Measurements from ENCODE around the gene RALGPS1. TPM values are rescaled to one million over a fixed set of nuclear protein-coding genes. Genes with fewer than 3 reads are reported as not detected.

Gene RALGPS1
- polyA plus RNA-seq, 4 donors, result 16.6 to 53.3 (median 26.8) TPM

GRCh38 chr9:127116088-127116726 lies 201.6 kb downstream of the RALGPS1 start:
- no peak for FAIRE-seq
- peaks cover 0 to 73% (median 2%) of the 10 kb centered on the region in 3 donors for H3K36me3 ChIP-seq (ENCODE audit: control insufficient read depth in 3 of 3, insufficient read depth in 2 of 3, low read depth in 1 of 3, low read length in 3 of 3)
- no peaks in the 10 kb centered on the region for H3K9me3 ChIP-seq (ENCODE audit: control insufficient read depth in 2 of 2, insufficient read depth in 1 of 2, low read depth in 1 of 2, low read length in 1 of 2)
- 84 to 91% (median 84%) methylated on average over 6 of the region's 6 CpGs for WGBS, 3 donors
- H3K27me3 ChIP-seq (ENCODE audit: control insufficient read depth in 3 of 3, insufficient read depth in 3 of 3, low read length in 3 of 3), result no peaks in the 10 kb centered on the region
- no peak overlapping the region for H3K4me3 ChIP-seq (ENCODE audit: low read depth in 1 of 3, low read length in 3 of 3)
- DNase-seq, result no peak
- H3K27ac ChIP-seq (ENCODE audit: low read depth in 1 of 3, low read length in 2 of 3), result no peak overlapping the region
- peaks cover 0 to 3% (median 0%) of the 10 kb centered on the region in 3 donors for H3K4me1 ChIP-seq (ENCODE audit: control insufficient read depth in 3 of 3, insufficient read depth in 2 of 3, low read depth in 1 of 3, low read length in 2 of 3)

GRCh38 chr9:127116957-127117356 lies 202.4 kb downstream of the RALGPS1 start:
- FAIRE-seq (no peak), DNase-seq (no peak)
- Histone ChIP-seq H3K27ac (ENCODE audit: low read depth in 1 of 3, low read length in 2 of 3) (no peak overlapping the region), H3K36me3 (ENCODE audit: control insufficient read depth in 3 of 3, insufficient read depth in 2 of 3, low read depth in 1 of 3, low read length in 3 of 3) (peaks cover 0 to 75% (median 2%) of the 10 kb centered on the region in 3 donors), H3K27me3 (ENCODE audit: control insufficient read depth in 3 of 3, insufficient read depth in 3 of 3, low read length in 3 of 3) (no peaks in the 10 kb centered on the region), H3K4me1 (ENCODE audit: control insufficient read depth in 3 of 3, insufficient read depth in 2 of 3, low read depth in 1 of 3, low read length in 2 of 3) (peaks cover 0 to 6% (median 0%) of the 10 kb centered on the region in 3 donors), H3K9me3 (ENCODE audit: control insufficient read depth in 2 of 2, insufficient read depth in 1 of 2, low read depth in 1 of 2, low read length in 1 of 2) (no peaks in the 10 kb centered on the region), H3K4me3 (ENCODE audit: low read depth in 1 of 3, low read length in 3 of 3) (no peak overlapping the region)
- WGBS, 3 donors, result 67 to 84% (median 75%) methylated on average over 2 of the region's 2 CpGs

- Histone ChIP-seq H3K4me3 (ENCODE audit: low read depth in 1 of 3, low read length in 3 of 3) (no peak overlapping the region), H3K9me3 (ENCODE audit: control insufficient read depth in 2 of 2, insufficient read depth in 1 of 2, low read depth in 1 of 2, low read length in 1 of 2) (no peaks in the 10 kb centered on the region), H3K27ac (ENCODE audit: low read depth in 1 of 3, low read length in 2 of 3) (no peak overlapping the region), H3K4me1 (ENCODE audit: control insufficient read depth in 3 of 3, insufficient read depth in 2 of 3, low read depth in 1 of 3, low read length in 2 of 3) (peaks cover 0 to 12% (median 0%) of the 10 kb centered on the region in 3 donors), H3K27me3 (ENCODE audit: control insufficient read depth in 3 of 3, insufficient read depth in 3 of 3, low read length in 3 of 3) (no peaks in the 10 kb centered on the region), H3K36me3 (ENCODE audit: control insufficient read depth in 3 of 3, insufficient read depth in 2 of 3, low read depth in 1 of 3, low read length in 3 of 3) (peaks cover 0 to 70% (median 2%) of the 10 kb centered on the region in 3 donors)
- DNase-seq (no peak), FAIRE-seq (no peak)
- WGBS, 3 donors, result 90 to 94% (median 91%) methylated on average over 4 of the region's 4 CpGs
Observed at GRCh38 chr9:127117801-127118200, 203.2 kb downstream of the RALGPS1 start.

GRCh38 chr9:127118597-127119319 lies 204.2 kb downstream of the RALGPS1 start:
- no peak for DNase-seq
- Histone ChIP-seq H3K36me3 (ENCODE audit: control insufficient read depth in 3 of 3, insufficient read depth in 2 of 3, low read depth in 1 of 3, low read length in 3 of 3) (peaks cover 0 to 71% (median 2%) of the 10 kb centered on the region in 3 donors), H3K4me3 (ENCODE audit: low read depth in 1 of 3, low read length in 3 of 3) (no peak overlapping the region), H3K4me1 (ENCODE audit: control insufficient read depth in 3 of 3, insufficient read depth in 2 of 3, low read depth in 1 of 3, low read length in 2 of 3) (peaks cover 0 to 19% (median 3%) of the 10 kb centered on the region in 3 donors), H3K27me3 (ENCODE audit: control insufficient read depth in 3 of 3, insufficient read depth in 3 of 3, low read length in 3 of 3) (no peaks in the 10 kb centered on the region), H3K27ac (ENCODE audit: low read depth in 1 of 3, low read length in 2 of 3) (no peak overlapping the region), H3K9me3 (ENCODE audit: control insufficient read depth in 2 of 2, insufficient read depth in 1 of 2, low read depth in 1 of 2, low read length in 1 of 2) (no peaks in the 10 kb centered on the region)
- no peak for FAIRE-seq
- 84 to 93% (median 87%) methylated on average over 8 of the region's 8 CpGs for WGBS, 3 donors

- WGBS, 3 donors, result 88 to 96% (median 88%) methylated on average over 4 of the region's 4 CpGs
- DNase-seq, result no peak
- peaks cover 0 to 19% (median 3%) of the 10 kb centered on the region in 3 donors for H3K4me1 ChIP-seq (ENCODE audit: control insufficient read depth in 3 of 3, insufficient read depth in 2 of 3, low read depth in 1 of 3, low read length in 2 of 3)
- FAIRE-seq, result no peak
- no peaks in the 10 kb centered on the region for H3K27me3 ChIP-seq (ENCODE audit: control insufficient read depth in 3 of 3, insufficient read depth in 3 of 3, low read length in 3 of 3)
- H3K27ac ChIP-seq (ENCODE audit: low read depth in 1 of 3, low read length in 2 of 3), result no peak overlapping the region
- no peaks in the 10 kb centered on the region for H3K9me3 ChIP-seq (ENCODE audit: control insufficient read depth in 2 of 2, insufficient read depth in 1 of 2, low read depth in 1 of 2, low read length in 1 of 2)
- H3K36me3 ChIP-seq (ENCODE audit: control insufficient read depth in 3 of 3, insufficient read depth in 2 of 3, low read depth in 1 of 3, low read length in 3 of 3), result peaks cover 0 to 73% (median 2%) of the 10 kb centered on the region in 3 donors
- H3K4me3 ChIP-seq (ENCODE audit: low read depth in 1 of 3, low read length in 3 of 3), result no peak overlapping the region
Observed at GRCh38 chr9:127119320-127119709, 204.7 kb downstream of the RALGPS1 start.

GRCh38 chr9:127121628-127122175 lies 207.1 kb downstream of the RALGPS1 start:
- DNase-seq (no peak), FAIRE-seq (no peak)
- Histone ChIP-seq H3K4me3 (ENCODE audit: low read depth in 1 of 3, low read length in 3 of 3) (peak overlapping the region in 2 of 3 donors; percentile 6 to 53), H3K27ac (ENCODE audit: low read depth in 1 of 3, low read length in 2 of 3) (peak overlapping the region in 2 of 3 donors; percentile 79 to 85), H3K9me3 (ENCODE audit: control insufficient read depth in 2 of 2, insufficient read depth in 1 of 2, low read depth in 1 of 2, low read length in 1 of 2) (no peaks in the 10 kb centered on the region), H3K27me3 (ENCODE audit: control insufficient read depth in 3 of 3, insufficient read depth in 3 of 3, low read length in 3 of 3) (no peaks in the 10 kb centered on the region), H3K4me1 (ENCODE audit: control insufficient read depth in 3 of 3, insufficient read depth in 2 of 3, low read depth in 1 of 3, low read length in 2 of 3) (peaks cover 0 to 19% (median 3%) of the 10 kb centered on the region in 3 donors), H3K36me3 (ENCODE audit: control insufficient read depth in 3 of 3, insufficient read depth in 2 of 3, low read depth in 1 of 3, low read length in 3 of 3) (peaks cover 0 to 58% (median 2%) of the 10 kb centered on the region in 3 donors)
- WGBS, 3 donors, result 52 to 80% (median 73%) methylated on average over 20 of the region's 20 CpGs

- peaks cover 0 to 19% (median 3%) of the 10 kb centered on the region in 3 donors for H3K4me1 ChIP-seq (ENCODE audit: control insufficient read depth in 3 of 3, insufficient read depth in 2 of 3, low read depth in 1 of 3, low read length in 2 of 3)
Observed at GRCh38 chr9:127122176-127123063, 207.8 kb downstream of the RALGPS1 start, which contains the start of gene ANGPTL2. Gene ANGPTL2, minus strand, starts transcription at chr9:127122635. Its CDS starts 13,904 bp downstream, at chr9:127108731.

More at GRCh38 chr9:127122176-127123063, 207.8 kb downstream of the RALGPS1 start, which contains the start of gene ANGPTL2:
- peak within 1 kb of the TSS; percentile 27 to 85 (median 79) for H3K27ac ChIP-seq (ENCODE audit: low read depth in 1 of 3, low read length in 2 of 3)
- H3K4me3 ChIP-seq (ENCODE audit: low read depth in 1 of 3, low read length in 3 of 3), result peak within 1 kb of the TSS in 2 of 3 donors; percentile 6 to 53
- H3K9me3 ChIP-seq (ENCODE audit: control insufficient read depth in 2 of 2, insufficient read depth in 1 of 2, low read depth in 1 of 2, low read length in 1 of 2), result no peaks in the 10 kb centered on the region
- FAIRE-seq (no peak), DNase-seq (peak; percentile 20 to 67)
- peaks cover 0 to 51% (median 2%) of the 10 kb centered on the region in 3 donors for H3K36me3 ChIP-seq (ENCODE audit: control insufficient read depth in 3 of 3, insufficient read depth in 2 of 3, low read depth in 1 of 3, low read length in 3 of 3)
- H3K27me3 ChIP-seq (ENCODE audit: control insufficient read depth in 3 of 3, insufficient read depth in 3 of 3, low read length in 3 of 3), result no peaks in the 10 kb centered on the region
- 20 to 41% (median 38%) methylated on average over 32 to 43 of the region's 43 CpGs for WGBS, 3 donors
